ENCODE data around the gene PIP4K2A.
A peak's percentile ranks its signal among the peaks of the same experiment; 100 is the strongest.
"Not testable (repeated sequence)": the region's sequence is repeated elsewhere in the genome, so short reads cannot be mapped to it uniquely, and the experiment has no call there.

Gene PIP4K2A

GRCh38 chr10:22718659-22719058 is 4.3 kb upstream of the PIP4K2A start:
- not testable (repeated sequence) for DNase-seq

GRCh38 chr10:22717728-22718127 is 3.4 kb upstream of the PIP4K2A start:
- DNase-seq: no peak

DNA sequence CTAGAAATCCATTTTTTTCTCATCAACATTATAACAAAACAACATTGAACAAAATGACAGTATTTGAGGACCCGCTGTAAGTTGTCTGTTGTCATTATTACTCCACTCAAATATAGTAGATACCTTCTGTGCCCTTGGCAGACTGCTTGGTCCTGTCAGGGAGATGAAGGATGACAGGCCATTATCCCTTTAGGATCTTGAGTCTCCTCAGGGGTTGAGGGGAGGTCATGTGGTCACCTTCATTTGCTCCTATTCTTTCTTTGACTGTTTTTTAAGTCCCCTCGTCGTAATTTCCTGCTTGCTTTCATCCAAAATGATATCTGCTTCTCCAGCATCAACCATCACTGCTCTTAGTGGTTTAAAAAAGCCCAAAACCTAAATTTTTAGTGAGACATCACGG is 2.6 kb upstream of the PIP4K2A start:
- no peak for DNase-seq

GRCh38 chr10:22715290-22715625 is 880 bp upstream of the PIP4K2A start:
- no peak for DNase-seq

DNA sequence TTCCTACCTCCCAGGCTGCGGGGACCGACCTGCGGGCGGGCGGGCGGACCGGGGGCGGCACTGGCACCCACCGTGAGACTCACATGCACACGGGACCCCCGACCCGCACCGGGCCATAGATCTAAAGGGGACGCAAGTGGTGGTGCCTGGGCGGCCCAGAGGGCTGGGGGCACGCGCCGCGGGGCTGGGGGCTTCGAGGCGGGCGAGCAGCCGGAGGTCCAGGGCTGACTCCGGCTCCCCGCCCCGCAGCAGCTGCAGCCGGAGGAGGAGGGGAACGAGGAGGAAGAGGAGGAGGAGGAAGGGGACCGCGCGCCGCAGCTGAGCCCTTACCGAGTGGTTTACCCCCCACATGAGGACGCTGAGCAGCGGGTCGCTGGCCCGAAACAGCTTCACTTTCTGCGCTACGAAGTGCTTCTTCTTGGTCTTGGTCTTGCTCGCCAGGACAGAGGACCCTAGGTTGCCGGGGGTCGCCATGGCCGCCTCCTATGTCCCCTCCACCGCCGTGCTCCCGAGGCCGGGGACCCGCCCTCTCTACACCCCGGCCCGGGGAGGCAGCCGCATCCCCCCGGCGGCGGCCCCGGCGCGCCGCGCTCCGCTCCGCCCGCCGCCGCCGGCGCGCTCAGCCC is 412 bp downstream of the PIP4K2A start:
- peak; percentile 38 for DNase-seq

GRCh38 chr10:22712956-22713852 is 1.2 kb downstream of the PIP4K2A start:
- peak; percentile 17 for DNase-seq

- no peak for DNase-seq
Observed at GRCh38 chr10:22712211-22712955, 2.0 kb downstream of the PIP4K2A start.

- DNase-seq: no peak
Observed at GRCh38 chr10:22711373-22711772, 3.0 kb downstream of the PIP4K2A start.

GRCh38 chr10:22710139-22710745 is 4.1 kb downstream of the PIP4K2A start:
- DNase-seq: no peak

GRCh38 chr10:22708772-22709171 is 5.6 kb downstream of the PIP4K2A start:
- no peak for DNase-seq

GRCh38 chr10:22705527-22705926 is 8.9 kb downstream of the PIP4K2A start:
- DNase-seq: no peak

GRCh38 chr10:22704942-22705341 is 9.4 kb downstream of the PIP4K2A start:
- DNase-seq: no peak

- DNase-seq: no peak
Observed at GRCh38 chr10:22704471-22704911, 9.9 kb downstream of the PIP4K2A start.

GRCh38 chr10:22702348-22702747 is 12.0 kb downstream of the PIP4K2A start:
- no peak for DNase-seq

GRCh38 chr10:22701132-22701826 is 13.1 kb downstream of the PIP4K2A start:
- DNase-seq: no peak

DNA sequence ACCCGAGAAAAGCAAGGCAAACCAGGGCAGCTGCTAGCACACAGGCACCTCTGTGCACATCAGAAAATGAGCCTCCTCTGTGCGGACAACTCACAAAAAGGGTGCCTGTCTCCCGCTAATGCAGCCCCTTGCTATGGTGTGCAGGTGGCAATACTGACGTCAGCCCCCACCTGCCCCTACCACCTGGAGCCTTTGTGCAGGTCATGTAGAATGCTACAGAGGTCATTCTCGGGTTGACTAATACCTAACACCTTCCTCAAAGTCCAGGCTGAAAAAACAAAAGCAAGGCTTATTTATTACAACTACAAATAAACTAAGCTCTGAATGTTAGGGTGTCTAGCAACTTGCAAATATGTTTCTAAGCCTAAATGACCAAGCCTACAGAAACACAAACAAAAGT is 13.9 kb downstream of the PIP4K2A start:
- DNase-seq: peak; percentile 15

DNA sequence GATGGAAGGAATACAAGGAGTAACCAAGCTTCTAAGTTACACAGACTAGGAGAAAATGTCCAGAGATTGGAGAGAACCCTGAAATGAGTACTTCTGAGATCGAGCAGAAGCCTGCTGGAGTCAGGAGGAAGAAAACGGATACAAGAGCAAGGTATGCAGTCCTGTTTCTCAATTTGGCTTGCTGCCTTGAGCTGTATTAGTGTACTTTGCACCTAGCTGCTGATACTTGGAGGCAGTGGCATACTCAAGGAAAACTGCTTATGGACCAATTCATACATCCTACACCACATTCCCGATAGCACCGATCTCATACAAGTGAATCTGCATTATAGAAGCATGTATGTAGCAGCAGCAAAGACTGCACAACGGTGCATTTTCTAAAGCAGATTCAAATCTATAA is 14.4 kb downstream of the PIP4K2A start:
- DNase-seq: peak; percentile 13

GRCh38 chr10:22698941-22699440 is 15.4 kb downstream of the PIP4K2A start:
- no peak for DNase-seq

GRCh38 chr10:22697800-22698199 is 16.6 kb downstream of the PIP4K2A start:
- no peak for DNase-seq

DNA sequence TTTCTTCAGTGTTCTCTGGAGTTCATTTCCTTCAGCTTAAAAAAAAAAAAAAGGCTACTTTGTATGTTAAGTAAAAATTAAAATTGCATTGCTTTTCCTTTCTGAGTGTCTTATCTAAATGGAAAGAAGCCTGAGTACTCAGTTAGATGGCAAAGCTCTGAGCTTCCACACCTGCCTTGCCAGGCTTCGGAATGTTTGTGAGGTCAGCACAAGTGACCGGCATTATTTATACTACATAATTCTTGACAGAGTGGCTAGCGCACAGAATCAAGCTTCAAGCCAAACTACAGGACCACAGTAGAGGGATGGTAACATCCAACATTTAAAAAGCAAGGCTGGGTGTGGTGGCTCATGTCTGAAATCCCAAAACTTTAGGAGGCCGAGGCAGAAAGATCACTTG is 17.3 kb downstream of the PIP4K2A start:
- DNase-seq: no peak

GRCh38 chr10:22693860-22694259 is 20.5 kb downstream of the PIP4K2A start:
- DNase-seq: no peak

- DNase-seq: no peak
Observed at GRCh38 chr10:22693371-22693784, 21.0 kb downstream of the PIP4K2A start.
